Immature natural killer cell (primary cell): ENCODE data around the gene CAMK2A. TPM values are rescaled to one million over a fixed set of nuclear protein-coding genes. Genes with fewer than 3 reads are reported as not detected.

Source experiments
- DNase-seq, 3 donors: peaks; one replicate each; pipeline ENCODE4 v3.0.0; 2022; ENCODE audit warnings: mixed read lengths in 1 of 3
- H3K27ac Mint-ChIP-seq, 6 donors: one replicate each; pipeline ENCODE4 v1.8.0; 2020; ENCODE audit warnings: mixed read lengths in 6 of 6, mild to moderate bottlenecking in 5 of 6, inconsistent platforms in 4 of 6, moderate library complexity in 3 of 6
- H3K27me3 Mint-ChIP-seq, 3 donors: one replicate each; pipeline ENCODE4 v1.8.0; 2020 to 2021; ENCODE audit warnings: low read depth in 3 of 3, mild to moderate bottlenecking in 3 of 3, mixed read lengths in 3 of 3, moderate library complexity in 3 of 3, inconsistent platforms in 1 of 3
- H3K36me3 Mint-ChIP-seq, 3 donors: one replicate each; pipeline ENCODE4 v1.8.0; 2020; ENCODE audit warnings: mixed read lengths in 3 of 3, inconsistent platforms in 2 of 3, mild to moderate bottlenecking in 2 of 3
- H3K4me1 Mint-ChIP-seq, 2 donors: one replicate each; pipeline ENCODE4 v1.8.0; 2020; ENCODE audit warnings: inconsistent platforms in 2 of 2, mild to moderate bottlenecking in 2 of 2, mixed read lengths in 2 of 2, moderate library complexity in 1 of 2
- H3K4me3 Mint-ChIP-seq, 5 donors: one replicate each; pipeline ENCODE4 v1.8.0; 2020; ENCODE audit warnings: mild to moderate bottlenecking in 5 of 5, mixed read lengths in 5 of 5, inconsistent platforms in 3 of 5, moderate library complexity in 3 of 5
- H3K9me3 Mint-ChIP-seq, 6 donors: one replicate each; pipeline ENCODE4 v1.8.0; 2020; ENCODE audit warnings: mild to moderate bottlenecking in 6 of 6, mixed read lengths in 6 of 6, inconsistent platforms in 4 of 6, moderate library complexity in 3 of 6
- polyA plus RNA-seq, 3 donors: library from polyadenylated mRNA; unstranded; fragments of 300-500 nt; fragmentation: Illumina TruSeq; gene quantifications; one replicate each; pipeline ENCODE4 v1.2.3, GENCODE V29; 2021

The CAMK2A gene
- polyA plus RNA-seq, 3 donors from 2014 or later = not detected

GRCh38 chr5:150174285-150174684 lies 115.3 kb downstream of the CAMK2A start:
- no peak for DNase-seq
- H3K36me3 Mint-ChIP-seq = no peaks in the 10 kb centered on the region
- no peaks in the 10 kb centered on the region for H3K4me1 Mint-ChIP-seq
- H3K9me3 Mint-ChIP-seq = no peaks in the 10 kb centered on the region
- H3K27me3 Mint-ChIP-seq = peaks cover 4 to 11% (median 9%) of the 10 kb centered on the region in 3 donors
- no peak overlapping the region for H3K4me3 Mint-ChIP-seq
- no peak overlapping the region for H3K27ac Mint-ChIP-seq

DNA sequence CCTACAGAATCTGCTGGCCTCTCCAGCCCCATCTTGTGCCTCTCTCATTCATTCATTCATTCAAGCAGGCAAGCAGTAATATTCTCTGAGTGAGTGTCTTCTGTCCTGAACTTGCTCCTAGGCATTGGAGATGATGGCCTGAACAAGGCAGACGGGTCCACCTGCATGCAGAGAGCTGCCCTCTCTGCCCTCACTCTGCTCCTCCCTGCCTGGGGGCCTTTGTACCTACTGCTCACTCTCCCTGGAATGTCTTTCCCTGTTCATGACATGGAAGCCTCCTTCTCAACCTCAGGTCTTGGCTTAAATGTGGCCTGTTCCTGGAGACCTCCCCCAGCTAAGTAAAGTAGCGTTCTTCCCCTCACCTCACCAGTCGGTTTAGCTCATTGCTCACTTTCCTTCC lies 116.4 kb downstream of the CAMK2A start:
- Mint-ChIP-seq H3K27me3 (peaks cover 8 to 12% (median 11%) of the 10 kb centered on the region in 3 donors), H3K27ac (no peak overlapping the region), H3K36me3 (no peaks in the 10 kb centered on the region), H3K4me1 (no peaks in the 10 kb centered on the region), H3K4me3 (no peak overlapping the region), H3K9me3 (no peaks in the 10 kb centered on the region)
- DNase-seq = no peak

GRCh38 chr5:150172556-150172955 lies 117.0 kb downstream of the CAMK2A start:
- H3K27ac Mint-ChIP-seq = no peak overlapping the region
- H3K9me3 Mint-ChIP-seq = no peaks in the 10 kb centered on the region
- H3K4me1 Mint-ChIP-seq = no peaks in the 10 kb centered on the region
- no peak for DNase-seq
- peaks cover 8 to 13% (median 12%) of the 10 kb centered on the region in 3 donors for H3K27me3 Mint-ChIP-seq
- H3K4me3 Mint-ChIP-seq = no peak overlapping the region
- no peaks in the 10 kb centered on the region for H3K36me3 Mint-ChIP-seq

- no peaks in the 10 kb centered on the region for H3K9me3 Mint-ChIP-seq
- no peaks in the 10 kb centered on the region for H3K4me1 Mint-ChIP-seq
- H3K27ac Mint-ChIP-seq = no peak overlapping the region
- H3K27me3 Mint-ChIP-seq = peaks cover 11 to 15% (median 12%) of the 10 kb centered on the region in 3 donors
- no peak overlapping the region for H3K4me3 Mint-ChIP-seq
- no peaks in the 10 kb centered on the region for H3K36me3 Mint-ChIP-seq
- DNase-seq = no peak
Measured at GRCh38 chr5:150172145-150172544, 117.4 kb downstream of the CAMK2A start.

Other genes starting within 250 kb of the CAMK2A start
- 10 to 100 TPM in 1 of 3 donors, 1 to 10 TPM in 1, under 1 TPM in 1; 0.82 to 10.4 (median 2.5) TPM for gene CSF1R, start 203.2 kb downstream of the CAMK2A start, polyA plus RNA-seq
- 10 to 100 TPM in 1 of 3 donors, 1 to 10 TPM in 2; 6.4 to 18.9 (median 7.1) TPM for gene PDGFRB, start 133.9 kb downstream of the CAMK2A start, polyA plus RNA-seq
- gene CDX1, start 123.0 kb downstream of the CAMK2A start, polyA plus RNA-seq = not detected
- gene SLC6A7, start 99.7 kb downstream of the CAMK2A start, polyA plus RNA-seq = not detected
- not detected for gene ARSI, start 13.1 kb upstream of the CAMK2A start, polyA plus RNA-seq
- gene TCOF1, start 67.9 kb upstream of the CAMK2A start, polyA plus RNA-seq = 10 to 100 TPM in 1 of 3 donors, 1 to 10 TPM in 2; 3.2 to 21.5 (median 3.5) TPM
- gene CD74, start 123.1 kb upstream of the CAMK2A start, polyA plus RNA-seq = 1,000 to 10,000 TPM in 2 of 3 donors, 100 to 1,000 TPM in 1; 982 to 1,268 (median 1,061) TPM
- 1,000 to 10,000 TPM; 3,321 to 6,011 (median 3,509) TPM for gene RPS14, start 160.0 kb upstream of the CAMK2A start, polyA plus RNA-seq
- 1 to 10 TPM; 1.2 to 3.2 (median 1.4) TPM for gene NDST1, start 218.4 kb upstream of the CAMK2A start, polyA plus RNA-seq